Stimulated activated CD4-positive, alpha-beta T cell treated with anti-CD3 and anti-CD28 coated beads, TNF-alpha, amount 100 ng/mL, for 4 hours (primary cell): Measurements from ENCODE around the gene WBP2.
A peak's percentile ranks its signal among the peaks of the same experiment; 100 is the strongest.
"Not testable (repeated sequence)": the region's sequence is repeated elsewhere in the genome, so short reads cannot be mapped to it uniquely, and the experiment has no call there.

ENCODE experiments used
- DNase-seq, 3 experiments: peaks; one replicate each; pipeline ENCODE4 v3.0.0-alpha.2; 2020; ENCODE audit warnings: low read depth in 3 of 3

WBP2 gene

DNA sequence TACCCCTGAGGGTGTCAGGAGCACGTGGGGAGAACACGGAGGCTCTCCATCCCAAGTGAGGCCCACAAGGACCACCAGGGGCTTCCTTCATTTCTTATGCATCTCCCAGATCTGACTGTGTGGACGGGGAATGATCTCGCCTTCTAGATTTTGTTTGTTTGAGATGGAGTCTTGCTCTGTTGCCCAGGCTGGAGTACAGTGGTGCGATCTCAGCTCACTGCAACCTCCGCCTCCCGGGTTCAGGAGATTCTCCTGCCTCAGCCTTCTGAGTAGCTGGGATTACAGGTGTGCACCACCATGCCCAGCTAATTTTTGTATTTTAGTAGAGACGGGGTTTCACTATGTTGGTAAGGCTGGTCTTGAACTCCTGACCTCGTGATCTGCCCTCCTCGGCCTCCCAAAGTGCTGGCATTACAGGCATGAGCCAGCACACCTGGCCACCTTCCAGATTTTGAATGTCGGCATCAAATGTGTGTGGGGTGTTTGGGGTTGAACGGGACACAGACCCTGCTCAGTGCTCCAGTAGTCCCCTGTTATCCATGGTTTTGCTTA lies 13.7 kb upstream of the WBP2 start:
- not testable (repeated sequence) for DNase-seq

DNA sequence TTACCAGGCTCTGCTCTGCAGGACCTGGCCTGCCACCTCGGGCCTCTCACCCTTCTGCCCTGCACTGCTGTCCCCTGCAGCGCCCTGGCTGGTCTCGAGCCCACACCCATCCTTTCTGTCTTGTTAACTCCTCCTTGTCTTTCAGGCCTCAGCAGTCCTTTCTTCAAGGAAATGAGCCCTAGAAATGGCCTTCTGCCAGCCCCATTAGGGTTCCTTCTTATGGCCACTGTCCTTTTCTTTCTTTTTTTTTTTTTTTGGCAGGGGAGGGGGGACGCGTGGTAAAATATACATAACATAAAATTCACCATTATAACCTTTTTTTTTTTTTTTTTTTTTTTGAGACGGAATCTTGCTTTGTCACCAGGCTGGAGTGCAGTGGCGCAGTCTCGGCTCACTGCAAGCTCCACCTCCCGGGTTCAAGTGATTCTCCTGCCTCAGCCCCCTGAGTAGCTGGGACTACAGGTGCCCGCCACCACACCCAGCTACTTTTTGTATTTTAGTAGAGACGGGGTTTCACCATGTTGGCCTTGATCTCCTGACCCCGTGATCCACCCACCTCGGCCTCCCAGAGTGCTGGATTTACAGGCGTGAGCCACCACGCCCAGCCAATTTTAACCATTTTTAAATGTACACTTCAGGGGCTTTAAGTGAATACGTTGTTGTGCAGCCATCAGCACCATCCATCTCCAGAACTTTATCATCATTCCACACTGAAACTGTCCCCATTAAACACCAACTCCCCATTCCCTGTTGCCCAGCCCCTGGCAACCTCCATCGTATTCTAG lies 10.5 kb upstream of the WBP2 start:
- DNase-seq = not testable (repeated sequence)

DNA sequence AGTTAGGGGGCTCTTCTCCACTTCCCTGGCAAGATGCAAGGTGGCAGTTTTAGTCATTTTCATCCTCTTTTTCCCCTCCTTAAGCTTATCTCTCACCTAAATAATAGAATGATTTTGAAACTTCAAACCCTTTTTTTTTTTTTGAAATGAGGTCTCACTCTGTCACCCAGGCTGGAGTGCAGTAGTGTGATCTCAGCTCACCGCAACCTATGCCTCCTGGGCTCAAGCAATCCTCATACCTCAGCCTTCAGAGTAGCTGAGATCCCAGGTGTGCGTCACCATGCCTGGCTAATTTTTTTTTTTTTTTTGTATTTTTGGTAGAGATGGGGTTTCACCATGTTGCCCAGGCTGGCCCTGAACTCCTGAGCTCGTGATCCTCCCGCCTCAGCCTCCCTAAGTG lies 9.8 kb upstream of the WBP2 start:
- not testable (repeated sequence) for DNase-seq

DNA sequence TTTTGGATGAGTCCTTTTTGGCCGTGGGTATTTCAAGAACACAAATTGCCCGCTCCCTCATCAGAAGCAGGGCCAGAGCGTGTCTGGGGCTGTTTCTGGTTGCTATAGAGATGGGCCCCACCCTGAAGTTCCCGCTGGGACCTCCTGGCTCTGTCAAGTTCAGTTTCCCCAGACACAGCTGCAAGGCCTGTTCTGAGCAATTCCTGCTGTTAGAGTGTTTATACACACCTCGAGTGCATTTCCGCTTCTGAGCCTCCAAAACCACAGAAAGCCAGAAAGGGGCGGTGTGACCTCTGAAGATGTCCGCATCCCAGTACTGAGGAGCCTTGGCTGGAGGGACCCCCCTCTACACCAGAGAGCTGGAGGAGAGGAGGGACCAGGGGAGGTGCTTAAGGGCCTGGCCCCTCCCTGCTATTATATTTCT lies 9.3 kb upstream of the WBP2 start:
- DNase-seq = no peak

GRCh38 chr17:75861927-75862317 lies 6.8 kb upstream of the WBP2 start:
- DNase-seq = no peak

DNA sequence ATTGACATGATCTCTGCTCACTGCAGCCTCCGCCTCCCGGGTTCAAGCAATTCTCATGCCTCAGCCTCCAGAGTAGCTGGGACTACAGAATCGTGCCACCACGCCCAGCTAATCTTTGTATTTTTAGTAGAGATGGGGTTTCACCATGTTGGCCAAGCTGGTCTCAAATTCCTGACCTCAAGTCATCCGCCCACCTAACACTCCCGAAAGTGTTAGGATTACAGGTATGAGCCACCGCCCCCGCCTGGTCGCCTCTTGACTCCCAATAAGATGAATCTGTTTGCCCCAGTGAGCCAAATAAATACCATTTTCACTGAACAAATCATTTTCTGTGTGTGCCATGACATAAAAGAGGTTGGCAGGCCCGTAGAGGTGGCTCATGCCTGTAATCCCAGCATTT lies 4.2 kb upstream of the WBP2 start:
- not testable (repeated sequence) for DNase-seq

DNA sequence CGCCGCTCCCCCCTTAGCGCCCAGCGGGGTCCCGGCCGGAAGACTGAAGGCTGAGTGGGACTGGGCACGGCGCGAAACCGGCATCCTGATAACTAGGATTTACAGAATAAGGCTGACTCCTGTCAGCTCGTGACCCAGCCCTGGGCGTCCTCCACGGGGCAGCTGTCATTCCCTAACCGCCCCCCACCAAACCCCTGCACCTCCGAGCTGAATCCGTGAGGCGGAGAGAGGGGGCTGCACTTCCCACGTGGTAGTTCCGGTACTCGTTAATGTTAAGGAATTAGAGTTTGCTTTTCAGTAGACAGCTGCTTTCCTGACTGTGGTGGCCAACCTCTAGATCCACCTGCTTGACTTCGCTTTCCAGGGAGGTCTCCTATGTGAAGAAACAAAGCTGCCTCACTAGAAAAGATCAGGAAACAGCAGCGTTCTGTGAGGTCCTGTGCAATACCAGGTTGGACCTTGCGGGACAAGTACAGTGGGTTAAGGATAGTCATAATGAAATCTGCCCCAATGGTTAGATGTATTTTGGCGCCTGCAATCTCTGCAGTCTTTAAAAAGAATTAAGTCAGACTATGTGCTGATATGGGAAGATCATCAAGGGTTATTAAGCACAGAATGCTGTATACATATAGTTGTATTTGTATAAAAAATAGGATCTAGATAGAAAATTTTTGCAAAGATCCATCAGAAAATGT lies 1.1 kb upstream of the WBP2 start:
- no peak for DNase-seq

- no peak for DNase-seq
These were observed 240 bp downstream of the WBP2 start for GRCh38 chr17:75854881-75855309.

GRCh38 chr17:75854101-75854748 lies 910 bp downstream of the WBP2 start:
- no peak for DNase-seq

GRCh38 chr17:75853433-75853832 lies 1.7 kb downstream of the WBP2 start:
- DNase-seq = no peak

DNA sequence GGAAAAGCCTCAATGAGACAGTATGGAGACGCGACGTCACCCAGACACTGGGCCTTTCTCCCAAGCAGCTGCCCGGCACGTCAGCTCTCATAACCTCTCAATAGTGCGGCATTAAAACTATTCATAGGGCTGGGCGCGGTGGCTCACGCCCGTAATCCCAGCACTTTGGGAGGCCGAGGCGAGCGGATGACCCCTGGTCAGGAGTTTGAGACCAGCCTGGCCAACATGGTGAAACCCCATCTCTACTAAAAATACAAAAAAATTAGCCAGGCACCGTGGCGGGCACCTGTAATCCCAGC lies 3.5 kb downstream of the WBP2 start:
- not testable (repeated sequence) for DNase-seq

GRCh38 chr17:75850928-75851692 lies 4.0 kb downstream of the WBP2 start:
- no peak for DNase-seq

- no peak for DNase-seq
These were observed 5.4 kb downstream of the WBP2 start for GRCh38 chr17:75849724-75850123.

DNA sequence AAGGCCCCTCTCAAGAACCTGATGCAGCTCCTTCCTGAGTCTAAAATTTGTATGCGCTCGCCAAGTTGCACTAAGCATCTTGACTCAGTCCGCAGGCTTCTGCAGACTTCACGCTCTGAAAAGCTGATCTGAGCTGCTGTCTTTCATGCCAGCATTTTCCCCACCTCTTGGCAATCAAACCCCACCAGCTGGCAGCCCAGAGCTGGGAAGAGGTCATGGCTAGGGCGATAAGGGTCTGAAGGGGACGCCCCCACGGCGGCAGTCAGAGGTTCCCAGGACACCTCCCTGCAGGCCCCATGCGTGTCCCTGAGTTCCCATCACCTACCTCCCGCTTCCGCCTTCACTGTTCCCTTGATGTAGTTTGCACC lies 5.9 kb downstream of the WBP2 start:
- DNase-seq = no peak

DNA sequence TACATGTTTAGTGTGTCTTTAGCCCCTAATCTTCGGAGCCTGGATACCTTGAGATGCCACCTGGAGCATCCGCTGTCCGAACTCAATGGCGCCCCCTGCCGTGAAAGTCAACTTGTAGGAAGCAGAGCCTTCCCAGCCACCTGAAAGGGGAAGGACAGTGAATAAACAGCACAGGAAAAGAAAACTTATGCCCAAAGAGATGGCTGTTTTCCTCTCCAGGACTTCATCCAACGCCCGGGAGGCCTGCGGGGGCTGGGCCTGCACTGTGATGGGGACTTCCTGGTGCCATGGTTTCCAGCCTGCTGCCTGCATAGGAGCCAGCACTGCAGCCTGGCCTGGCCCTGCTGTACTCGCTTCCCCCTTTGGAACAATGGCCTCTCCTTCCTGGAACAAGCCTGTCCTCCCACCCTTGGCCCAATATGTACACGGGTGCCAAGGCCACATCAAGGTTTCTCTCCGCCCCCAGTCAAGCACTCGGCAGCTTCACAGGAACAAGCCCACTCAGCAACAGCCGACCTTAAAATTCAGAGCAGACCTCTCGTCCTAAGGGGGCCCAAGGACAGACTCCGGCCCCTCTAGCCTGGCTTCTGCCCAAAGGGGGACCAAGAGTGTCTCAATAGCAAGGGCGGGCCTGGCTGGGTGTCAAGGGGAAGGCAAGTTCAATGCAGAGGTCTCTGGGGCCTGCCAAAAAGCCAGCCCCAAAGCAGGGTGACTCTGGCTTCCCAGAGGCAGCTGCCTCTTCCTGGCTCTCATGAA lies 6.4 kb downstream of the WBP2 start:
- DNase-seq = peak; percentile 57 to 85 (median 74)

GRCh38 chr17:75847614-75848522 lies 7.3 kb downstream of the WBP2 start:
- DNase-seq = no peak

DNA sequence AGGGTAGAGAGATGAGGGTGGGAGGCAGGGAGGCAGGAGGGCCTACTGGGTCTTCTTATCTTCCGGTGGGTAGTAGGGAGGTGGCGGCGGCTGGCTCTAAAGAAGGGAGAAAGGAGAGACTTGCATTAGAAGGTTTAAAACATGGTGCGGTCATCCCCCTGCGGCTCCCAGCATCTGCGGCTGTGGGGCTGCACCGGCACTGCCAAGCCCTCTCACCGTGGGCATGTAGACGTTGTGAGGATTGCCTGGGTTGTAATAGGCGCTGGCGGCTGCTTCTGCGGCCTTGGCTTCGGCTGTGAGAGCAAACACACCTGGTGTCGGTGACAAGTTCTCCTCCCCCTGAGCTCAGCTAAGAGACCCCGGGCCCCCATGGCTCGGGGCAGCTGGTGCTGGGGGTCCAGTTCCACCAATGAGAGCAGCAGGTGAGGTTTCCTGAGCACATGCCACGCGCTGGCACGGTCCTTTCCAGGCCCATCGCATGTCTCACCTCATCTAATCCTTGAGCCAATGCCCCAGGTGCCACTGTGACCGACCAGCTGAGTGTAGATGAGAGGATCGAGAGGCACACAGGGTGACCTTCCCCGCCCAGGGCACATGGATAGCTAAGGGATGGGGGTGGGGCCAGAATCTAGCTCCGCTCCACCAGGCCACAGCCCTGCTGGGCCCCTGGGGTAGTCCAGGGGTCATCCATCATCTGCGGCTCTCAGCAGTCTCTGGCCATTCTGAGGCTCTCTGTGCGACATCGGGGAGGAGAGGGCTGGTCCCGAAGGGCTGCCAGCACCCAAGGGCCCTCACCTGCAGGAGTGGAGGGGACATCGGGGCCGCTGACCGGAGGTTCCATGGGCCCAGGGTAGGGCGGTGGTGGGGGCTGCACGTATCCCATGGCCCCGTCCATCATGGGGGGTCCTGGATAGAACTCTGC lies 8.2 kb downstream of the WBP2 start:
- no peak for DNase-seq

GRCh38 chr17:75845933-75846691 lies 9.0 kb downstream of the WBP2 start:
- no peak for DNase-seq
